WTC11 (cell line): ENCODE measurements around the gene GABRB3. TPM values are rescaled to one million over a fixed set of nuclear protein-coding genes. Genes with fewer than 3 reads are reported as not detected.

Experiments used
- ATAC-seq: fragments of 200-7000 bp; cut with Tn5 transposase; 2 replicates; pipeline ENCODE4 v1.10.0; 2021; ENCODE audit warnings: mild to moderate bottlenecking, moderate library complexity
- CTCF ChIA-PET: fragments of 300-600 bp; sonication (Branson Sonifier 250); formaldehyde crosslinking; loops from one replicate; lab custom pipeline; 2021; ENCODE audit warnings: antibody characterized with exemption; lab: Charles Lee
- POLR2A ChIA-PET: fragments of 350-600 bp; sonication (Branson Sonifier 250); formaldehyde crosslinking; loops from one replicate; lab custom pipeline; 2021; ENCODE audit warnings: antibody characterized with exemption; lab: Charles Lee
- DNase-seq: peaks from one replicate; pipeline ENCODE4 v3.0.0; 2021; ENCODE audit warnings: low spot score
- H3K27ac Mint-ChIP-seq: 2 replicates; pipeline ENCODE4 v1.8.0; 2021; ENCODE audit warnings: mixed read lengths
- H3K27me3 Mint-ChIP-seq: 2 replicates; pipeline ENCODE4 v1.8.0; 2021; ENCODE audit warnings: low read depth, mild to moderate bottlenecking, moderate library complexity, mixed read lengths
- H3K36me3 Mint-ChIP-seq: 2 replicates; pipeline ENCODE4 v1.8.0; 2021; ENCODE audit warnings: mixed read lengths
- H3K4me1 Mint-ChIP-seq: 2 replicates; pipeline ENCODE4 v1.8.0; 2022; ENCODE audit warnings: mixed read lengths
- H3K4me3 Mint-ChIP-seq: 2 replicates; pipeline ENCODE4 v1.8.0; 2021; ENCODE audit warnings: mild to moderate bottlenecking, moderate library complexity, mixed read lengths
- H3K9me3 Mint-ChIP-seq: 2 replicates; pipeline ENCODE4 v1.8.0; 2021; ENCODE audit warnings: mixed read lengths
- ATF1 ChIP-seq: sonication (generic); formaldehyde crosslinking; IDR thresholded peaks from 2 replicates; pipeline ENCODE4 v1.8.1; 2023; ENCODE audit warnings: mild to moderate bottlenecking, moderate library complexity, missing genetic modification reagents
- ELF4 ChIP-seq: sonication (generic); formaldehyde crosslinking; IDR thresholded peaks from 2 replicates; pipeline ENCODE4 v1.8.1; 2022; ENCODE audit warnings: low read depth, mild to moderate bottlenecking, moderate library complexity, missing genetic modification reagents
- JAZF1 ChIP-seq: fragments of 250-450 bp; sonication (Bioruptor Pico); IDR thresholded peaks from 2 replicates; pipeline ENCODE4 v1.9.0; 2021; ENCODE audit warnings: moderate library complexity, mild to moderate bottlenecking, inconsistent platforms
- NFATC4 ChIP-seq: fragments of 250-450 bp; sonication (Bioruptor Pico); IDR thresholded peaks from 2 replicates; pipeline ENCODE4 v1.9.0; 2021; ENCODE audit warnings: mild to moderate bottlenecking
- NFE2L1 ChIP-seq: sonication (generic); formaldehyde crosslinking; IDR thresholded peaks from 2 replicates; pipeline ENCODE4 v1.8.1; 2023; ENCODE audit warnings: missing genetic modification reagents
- SMAD3 ChIP-seq: sonication (generic); formaldehyde crosslinking; IDR thresholded peaks from 2 replicates; pipeline ENCODE4 v1.8.0; 2022; ENCODE audit warnings: missing genetic modification reagents, mild to moderate bottlenecking, borderline replicate concordance
- TP53 ChIP-seq: sonication (generic); formaldehyde crosslinking; IDR thresholded peaks from 2 replicates; pipeline ENCODE4 v1.8.1; 2023; ENCODE audit warnings: mild to moderate bottlenecking, missing genetic modification reagents
- ZBTB21 ChIP-seq: sonication (generic); formaldehyde crosslinking; IDR thresholded peaks from 2 replicates; pipeline ENCODE4 v1.8.1; 2023; ENCODE audit warnings: mild to moderate bottlenecking, missing genetic modification reagents, borderline replicate concordance
- ZNF232 ChIP-seq: sonication (generic); formaldehyde crosslinking; IDR thresholded peaks from 2 replicates; pipeline ENCODE4 v1.8.0; 2022; ENCODE audit warnings: mild to moderate bottlenecking, missing genetic modification reagents
- ZNF671 ChIP-seq: fragments of 250-450 bp; sonication (Bioruptor Pico); IDR thresholded peaks from 2 replicates; pipeline ENCODE4 v1.8.0; 2021; ENCODE audit warnings: mild to moderate bottlenecking
- total RNA-seq: library from RNA; stranded (reverse); gene quantifications from 3 replicates; pipeline ENCODE4 v1.2.3, GENCODE V29; 2021
- TF ChIP-seq, protein P1 (sequence below): fragments of 250-450 bp; sonication (Bioruptor Pico); IDR thresholded peaks from 2 replicates; pipeline ENCODE4 v1.9.0; 2021; ENCODE audit warnings: moderate library complexity, mild to moderate bottlenecking, inconsistent platforms, borderline replicate concordance
- TF ChIP-seq, protein P2 (sequence below): sonication (generic); formaldehyde crosslinking; IDR thresholded peaks from 2 replicates; pipeline ENCODE4 v1.8.1; 2023; ENCODE audit warnings: mild to moderate bottlenecking, missing genetic modification reagents, moderate library complexity
- TF ChIP-seq, protein P3 (sequence below): sonication (generic); formaldehyde crosslinking; IDR thresholded peaks from 2 replicates; pipeline ENCODE4 v1.8.1; 2023; ENCODE audit warnings: mild to moderate bottlenecking, missing genetic modification reagents
- TF ChIP-seq, protein P4 (sequence below): sonication (generic); formaldehyde crosslinking; IDR thresholded peaks from 2 replicates; pipeline ENCODE4 v1.8.1; 2023; ENCODE audit warnings: mild to moderate bottlenecking, moderate library complexity, missing genetic modification reagents
- TF ChIP-seq, protein P5 (sequence below): sonication (generic); formaldehyde crosslinking; IDR thresholded peaks from 2 replicates; pipeline ENCODE4 v1.8.1; 2023; ENCODE audit warnings: mild to moderate bottlenecking, missing genetic modification reagents, moderate library complexity
- TF ChIP-seq, protein P6 (sequence below): fragments of 250-450 bp; sonication (Bioruptor Pico); conservative IDR thresholded peaks from 2 replicates; pipeline ENCODE4 v1.9.0; 2021; ENCODE audit warnings: mild to moderate bottlenecking

Gene GABRB3
- total RNA-seq, 1 experiment from 2014 or later, result 203 TPM

DNA sequence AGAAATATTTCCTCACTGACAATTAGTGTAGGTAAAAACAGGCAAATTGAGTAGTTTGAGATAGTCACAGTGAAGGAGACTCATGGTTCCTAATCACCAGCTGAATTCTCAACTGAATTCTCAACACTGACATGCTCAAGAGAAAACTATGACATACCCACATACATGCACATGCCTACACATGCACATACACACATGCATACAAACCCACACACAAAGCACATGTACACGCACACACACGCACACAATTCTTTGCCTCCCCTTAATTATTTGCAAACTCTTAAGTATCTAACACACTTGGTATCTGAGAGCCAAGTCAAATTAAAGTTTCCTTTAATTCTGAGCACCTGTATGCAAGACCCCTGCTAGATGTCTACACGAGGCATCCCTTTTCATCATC lies 111.8 kb downstream of the GABRB3 start (continued):
- TF ChIP-seq, protein P1, sequence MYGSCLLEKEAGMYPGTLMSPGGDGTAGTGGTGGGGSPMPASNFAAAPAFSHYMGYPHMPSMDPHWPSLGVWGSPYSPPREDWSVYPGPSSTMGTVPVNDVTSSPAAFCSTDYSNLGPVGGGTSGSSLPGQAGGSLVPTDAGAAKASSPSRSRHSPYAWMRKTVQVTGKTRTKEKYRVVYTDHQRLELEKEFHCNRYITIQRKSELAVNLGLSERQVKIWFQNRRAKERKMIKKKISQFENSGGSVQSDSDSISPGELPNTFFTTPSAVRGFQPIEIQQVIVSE (CRISPR knock-in tag), result no peak
- TF ChIP-seq, protein P2, sequence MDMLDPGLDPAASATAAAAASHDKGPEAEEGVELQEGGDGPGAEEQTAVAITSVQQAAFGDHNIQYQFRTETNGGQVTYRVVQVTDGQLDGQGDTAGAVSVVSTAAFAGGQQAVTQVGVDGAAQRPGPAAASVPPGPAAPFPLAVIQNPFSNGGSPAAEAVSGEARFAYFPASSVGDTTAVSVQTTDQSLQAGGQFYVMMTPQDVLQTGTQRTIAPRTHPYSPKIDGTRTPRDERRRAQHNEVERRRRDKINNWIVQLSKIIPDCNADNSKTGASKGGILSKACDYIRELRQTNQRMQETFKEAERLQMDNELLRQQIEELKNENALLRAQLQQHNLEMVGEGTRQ (CRISPR knock-in tag), result no peak
- no peak for TF ChIP-seq SMAD3 (CRISPR knock-in tag)
- TF ChIP-seq, all 79 proteins: peak for 0

DNA sequence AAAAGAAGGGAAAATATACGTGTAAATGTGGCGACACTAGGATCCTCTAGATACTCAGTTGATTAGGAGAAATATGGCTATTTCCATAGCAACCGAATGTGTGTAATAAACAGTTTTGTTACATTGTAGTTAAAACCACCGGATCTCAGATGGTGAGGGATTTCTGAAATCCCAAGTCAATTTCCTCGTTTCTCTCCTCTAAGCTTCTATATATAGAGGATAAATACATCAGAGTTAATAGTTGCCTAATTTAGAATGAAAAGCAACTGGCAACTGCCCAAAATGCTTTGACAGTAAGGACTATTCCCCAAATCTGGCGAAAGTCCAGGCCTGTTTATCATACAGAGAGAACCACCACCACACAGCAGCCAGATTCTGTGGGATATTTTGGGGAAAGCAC lies 112.6 kb downstream of the GABRB3 start:
- no peak overlapping the region for H3K4me3 Mint-ChIP-seq
- no peak overlapping the region for H3K27ac Mint-ChIP-seq
- CTCF ChIA-PET, result no interaction called here
- H3K36me3 Mint-ChIP-seq, result peaks cover 10% of the 10 kb centered on the region
- POLR2A ChIA-PET, result no interaction called here
- H3K9me3 Mint-ChIP-seq, result no peaks in the 10 kb centered on the region
- no peaks in the 10 kb centered on the region for H3K27me3 Mint-ChIP-seq
- no peak for TF ChIP-seq ATF1 (CRISPR knock-in tag)
- H3K4me1 Mint-ChIP-seq, result peaks cover 72% of the 10 kb centered on the region
- ATAC-seq (no peak), DNase-seq (no peak)

DNA sequence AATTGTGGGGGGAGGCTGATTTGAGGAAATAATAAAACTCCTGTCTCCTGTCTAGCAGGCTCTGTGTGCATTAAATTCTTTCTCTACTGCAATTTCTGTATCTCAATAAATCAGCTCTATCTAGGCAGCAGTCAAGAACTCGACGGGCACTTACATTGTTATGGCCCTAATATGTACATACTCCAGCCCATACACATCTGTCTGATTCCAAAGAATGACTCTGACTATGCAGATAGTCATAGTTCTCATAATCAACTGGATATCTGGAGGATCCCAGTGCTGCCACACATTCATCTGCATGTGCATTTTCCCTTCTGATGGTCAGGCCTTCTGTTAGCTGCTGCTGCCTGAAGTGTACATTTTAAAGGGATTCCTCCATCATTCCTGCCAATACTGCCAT lies 114.6 kb downstream of the GABRB3 start:
- ChIA-PET POLR2A (no interaction called here), CTCF (interaction anchor here (2.0 kb wide), 1 partner anchor 29 kb away, joined by 4 read pairs; no protein-coding TSS in a partner anchor)
- Mint-ChIP-seq H3K4me3 (no peak overlapping the region), H3K4me1 (peaks cover 69% of the 10 kb centered on the region), H3K9me3 (peaks cover 5% of the 10 kb centered on the region), H3K36me3 (peaks cover 16% of the 10 kb centered on the region), H3K27me3 (no peaks in the 10 kb centered on the region), H3K27ac (peak overlapping the region; percentile 55; the same call in 1 of the 2 replicates)
- no peak for DNase-seq
- no peak for ATAC-seq
- no peak for TF ChIP-seq TP53
- TF ChIP-seq, protein P3, sequence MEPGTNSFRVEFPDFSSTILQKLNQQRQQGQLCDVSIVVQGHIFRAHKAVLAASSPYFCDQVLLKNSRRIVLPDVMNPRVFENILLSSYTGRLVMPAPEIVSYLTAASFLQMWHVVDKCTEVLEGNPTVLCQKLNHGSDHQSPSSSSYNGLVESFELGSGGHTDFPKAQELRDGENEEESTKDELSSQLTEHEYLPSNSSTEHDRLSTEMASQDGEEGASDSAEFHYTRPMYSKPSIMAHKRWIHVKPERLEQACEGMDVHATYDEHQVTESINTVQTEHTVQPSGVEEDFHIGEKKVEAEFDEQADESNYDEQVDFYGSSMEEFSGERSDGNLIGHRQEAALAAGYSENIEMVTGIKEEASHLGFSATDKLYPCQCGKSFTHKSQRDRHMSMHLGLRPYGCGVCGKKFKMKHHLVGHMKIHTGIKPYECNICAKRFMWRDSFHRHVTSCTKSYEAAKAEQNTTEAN (CRISPR knock-in tag), result no peak
- TF ChIP-seq NFE2L1 (CRISPR knock-in tag), result no peak
- no peak for TF ChIP-seq JAZF1 (CRISPR knock-in tag)

DNA sequence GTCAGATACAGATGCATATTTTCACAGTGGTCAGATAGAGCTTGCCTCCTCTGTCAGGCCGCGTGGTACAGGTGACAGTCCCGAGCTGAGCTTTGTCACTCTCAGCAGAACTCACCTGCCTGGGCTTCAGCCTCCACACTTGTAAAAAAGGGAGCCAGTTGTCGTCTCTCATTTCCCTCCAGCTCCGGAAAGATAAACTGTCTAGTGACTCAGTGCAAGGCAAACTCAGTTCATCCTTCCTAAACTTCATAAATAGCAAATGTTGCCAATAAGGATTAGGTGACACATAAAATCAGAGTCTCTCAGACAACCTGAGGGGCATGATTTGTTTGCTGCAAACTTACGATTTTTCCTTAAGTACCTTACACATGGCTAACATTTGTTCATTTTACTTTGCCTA lies 116.8 kb downstream of the GABRB3 start:
- CTCF ChIA-PET, result no interaction called here
- Mint-ChIP-seq H3K9me3 (peaks cover 10% of the 10 kb centered on the region), H3K4me3 (no peak overlapping the region), H3K27me3 (no peaks in the 10 kb centered on the region), H3K27ac (peak overlapping the region; percentile 75; the same call in 1 of the 2 replicates), H3K4me1 (peaks cover 68% of the 10 kb centered on the region), H3K36me3 (peaks cover 21% of the 10 kb centered on the region)
- no peak for TF ChIP-seq ZNF671 (CRISPR knock-in tag)
- TF ChIP-seq ZBTB21 (CRISPR knock-in tag), result no peak
- no peak for DNase-seq
- no peak for ATAC-seq
- POLR2A ChIA-PET, result no interaction called here

DNA sequence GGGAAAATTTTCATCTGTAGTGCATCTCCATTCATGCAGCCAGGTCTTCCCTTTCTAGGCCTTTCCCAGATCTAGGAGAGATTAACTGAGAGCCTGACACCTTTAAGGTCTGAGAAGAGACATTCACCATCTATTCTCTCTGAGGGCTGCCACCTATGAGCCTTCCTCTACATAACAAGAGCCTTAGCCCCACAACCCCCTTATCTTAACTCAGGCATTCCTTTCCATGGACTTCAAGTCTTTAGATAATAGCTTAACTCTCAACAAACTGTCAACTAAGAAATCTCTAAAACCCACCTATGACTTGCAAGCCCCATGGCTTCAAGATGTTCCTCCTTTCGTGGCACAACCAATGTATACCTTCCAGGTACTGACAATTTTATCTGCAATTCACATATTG lies 121.0 kb downstream of the GABRB3 start:
- Mint-ChIP-seq H3K27me3 (no peaks in the 10 kb centered on the region), H3K36me3 (peaks cover 33% of the 10 kb centered on the region), H3K4me3 (peak overlapping the region; percentile 27), H3K27ac (peak overlapping the region; percentile 84), H3K4me1 (peaks cover 70% of the 10 kb centered on the region), H3K9me3 (peaks cover 25% of the 10 kb centered on the region)
- no peak for DNase-seq
- ChIA-PET POLR2A (interaction anchor here (0.6 kb wide), 1 partner anchor 208 kb away, joined by 6 read pairs; no protein-coding TSS in a partner anchor), CTCF (interaction anchor here (0.5 to 1.2 kb wide), 2 partner anchors 10 to 23 kb away, joined by 3 to 4 read pairs; no protein-coding TSS in a partner anchor)
- peak; percentile 93 for ATAC-seq
- TF ChIP-seq, protein P4, sequence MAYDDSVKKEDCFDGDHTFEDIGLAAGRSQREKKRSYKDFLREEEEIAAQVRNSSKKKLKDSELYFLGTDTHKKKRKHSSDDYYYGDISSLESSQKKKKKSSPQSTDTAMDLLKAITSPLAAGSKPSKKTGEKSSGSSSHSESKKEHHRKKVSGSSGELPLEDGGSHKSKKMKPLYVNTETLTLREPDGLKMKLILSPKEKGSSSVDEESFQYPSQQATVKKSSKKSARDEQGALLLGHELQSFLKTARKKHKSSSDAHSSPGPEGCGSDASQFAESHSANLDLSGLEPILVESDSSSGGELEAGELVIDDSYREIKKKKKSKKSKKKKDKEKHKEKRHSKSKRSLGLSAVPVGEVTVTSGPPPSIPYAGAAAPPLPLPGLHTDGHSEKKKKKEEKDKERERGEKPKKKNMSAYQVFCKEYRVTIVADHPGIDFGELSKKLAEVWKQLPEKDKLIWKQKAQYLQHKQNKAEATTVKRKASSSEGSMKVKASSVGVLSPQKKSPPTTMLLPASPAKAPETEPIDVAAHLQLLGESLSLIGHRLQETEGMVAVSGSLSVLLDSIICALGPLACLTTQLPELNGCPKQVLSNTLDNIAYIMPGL, result no peak
- no peak for TF ChIP-seq ZNF232
- TF ChIP-seq, protein P5, sequence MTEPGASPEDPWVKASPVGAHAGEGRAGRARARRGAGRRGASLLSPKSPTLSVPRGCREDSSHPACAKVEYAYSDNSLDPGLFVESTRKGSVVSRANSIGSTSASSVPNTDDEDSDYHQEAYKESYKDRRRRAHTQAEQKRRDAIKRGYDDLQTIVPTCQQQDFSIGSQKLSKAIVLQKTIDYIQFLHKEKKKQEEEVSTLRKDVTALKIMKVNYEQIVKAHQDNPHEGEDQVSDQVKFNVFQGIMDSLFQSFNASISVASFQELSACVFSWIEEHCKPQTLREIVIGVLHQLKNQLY, result no peak
- no peak for TF ChIP-seq NFATC4 (CRISPR knock-in tag)
- no peak for TF ChIP-seq ZBTB21 (CRISPR knock-in tag)
- TF ChIP-seq, protein P1 (CRISPR knock-in tag), result no peak
- TF ChIP-seq ELF4 (CRISPR knock-in tag), result no peak
- TF ChIP-seq, protein P6, sequence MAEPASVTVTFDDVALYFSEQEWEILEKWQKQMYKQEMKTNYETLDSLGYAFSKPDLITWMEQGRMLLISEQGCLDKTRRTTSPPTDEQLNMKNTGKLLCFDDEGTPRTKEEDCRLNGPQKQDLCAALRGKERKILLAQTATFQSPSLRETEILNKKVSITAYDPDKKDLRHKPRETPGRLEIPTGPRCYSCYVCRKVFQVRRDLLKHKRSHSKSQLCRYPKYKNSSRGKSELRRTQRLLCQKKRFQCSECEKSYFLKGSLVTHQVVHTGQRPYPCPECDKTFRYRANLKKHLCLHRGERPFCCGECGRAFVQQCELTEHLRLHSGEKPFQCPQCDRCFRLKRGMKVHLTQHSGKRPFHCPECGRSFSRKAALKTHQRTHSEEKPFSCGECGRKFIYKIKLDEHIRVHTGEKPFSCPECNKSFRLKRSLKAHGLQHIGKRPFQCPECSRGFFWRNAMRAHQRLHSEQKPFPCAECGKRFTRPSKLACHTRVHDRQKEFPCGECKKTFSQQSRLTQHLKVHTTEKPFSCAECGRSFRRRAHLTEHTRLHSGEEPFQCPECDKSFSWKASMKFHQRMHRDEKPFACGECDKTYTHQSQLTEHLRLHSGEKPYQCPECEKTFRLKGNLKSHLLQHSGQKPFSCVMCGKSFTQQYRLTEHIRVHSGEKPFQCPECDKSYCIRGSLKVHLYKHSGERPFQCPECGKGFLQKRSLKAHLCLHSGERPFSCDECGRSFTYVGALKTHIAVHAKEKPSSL, result no peak
